ENCODE measurements around the gene GRM8. TPM values are rescaled to one million over a fixed set of nuclear protein-coding genes. Genes with fewer than 3 reads are reported as not detected.

The GRM8 gene
- total and polyA plus RNA-seq, 10 of the 15 experiments (the other 5 are each of a cell fraction or from before 2014, with no cell fraction given), result 0.33 to 7.1 (median 0.45) TPM; not detected in 2

DNA sequence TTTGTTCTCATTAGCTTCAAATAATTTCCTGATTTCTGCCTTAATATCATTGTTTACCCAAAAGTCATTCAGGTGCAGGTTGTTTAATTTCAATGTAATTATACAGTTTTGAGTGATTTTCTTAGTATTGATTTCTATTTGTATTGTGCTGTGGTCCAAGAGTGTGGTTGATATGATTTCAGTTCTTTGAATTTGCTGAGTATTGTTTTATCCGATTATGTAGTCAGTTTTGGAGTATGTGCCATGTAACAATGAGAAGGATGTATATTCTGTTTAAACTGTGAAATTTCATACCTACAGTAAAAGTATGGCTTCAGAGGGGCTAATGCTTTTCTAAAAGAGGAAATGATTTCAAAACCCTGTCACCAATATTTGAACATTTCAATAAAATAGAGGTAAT lies 17.4 kb upstream of the GRM8 start:
- no peak for DNase-seq (ENCODE audit: low read depth, low spot score)
- Histone ChIP-seq H3K9me3 (replicated peaks; ENCODE audit: control insufficient read depth, insufficient read depth, low read length) (no peaks in the 10 kb centered on the region), H3K27ac (ENCODE audit: control insufficient read depth, insufficient read depth) (no peak overlapping the region), H3K9ac (ENCODE audit: control insufficient read depth, insufficient read depth, low read length) (no peak overlapping the region), H2AFZ (ENCODE audit: control insufficient read depth, low read depth, low read length) (no peak overlapping the region), H3K79me2 (ENCODE audit: control insufficient read depth, insufficient read depth, low read length) (no peaks in the 10 kb centered on the region), H3K4me2 (ENCODE audit: control insufficient read depth, insufficient read depth) (no peak overlapping the region), H3K36me3 (ENCODE audit: control insufficient read depth in 2 of 2, insufficient read depth in 2 of 2, low read length in 1 of 2) (no peaks in the 10 kb centered on the region), H3K27me3 (replicated peaks in 1 of 2; ENCODE audit: control insufficient read depth in 2 of 2, insufficient read depth in 2 of 2, low read length in 1 of 2) (no peaks in the 10 kb centered on the region), H4K20me1 (ENCODE audit: control insufficient read depth, insufficient read depth) (no peaks in the 10 kb centered on the region), H3K4me3 (no peak overlapping the region), H3K4me1 (ENCODE audit: control insufficient read depth, insufficient read depth, low read length) (no peaks in the 10 kb centered on the region)
- no peak for FAIRE-seq
- intact Hi-C loops (cut with micrococcal nuclease; ENCODE audit: unreplicated experiment) (no loop called here), in situ Hi-C loops (cut with MboI) (no loop called here)
- ChIA-PET RAD21 (ENCODE audit: unreplicated experiment) (no interaction called here), POLR2A (no interaction called here), SMC1A (ENCODE audit: uncharacterized antibody, unreplicated experiment) (interaction anchor here (0.7 kb wide), 1 partner anchor 1021 kb away, joined by 3 read pairs; no protein-coding TSS in a partner anchor), CTCF (interaction anchor here (1.0 kb wide), 1 partner anchor 8 kb away, joined by 3 read pairs; no protein-coding TSS in a partner anchor)
- ATAC-seq, result no peak
- no TSS peak for BruUV-seq (replicated peaks)
- WGBS (ENCODE audit: insufficient coverage, insufficient replicate concordance, low lambda C conversion rate, missing lambda C conversion rate), result 87% methylated on average over 1 of the region's 1 CpG
- no peak for TF ChIP-seq EZH2 (IDR thresholded peaks at IDR 0.05; ENCODE audit: borderline replicate concordance, control insufficient read depth, low read depth, low read length)
- TF ChIP-seq, protein P1, sequence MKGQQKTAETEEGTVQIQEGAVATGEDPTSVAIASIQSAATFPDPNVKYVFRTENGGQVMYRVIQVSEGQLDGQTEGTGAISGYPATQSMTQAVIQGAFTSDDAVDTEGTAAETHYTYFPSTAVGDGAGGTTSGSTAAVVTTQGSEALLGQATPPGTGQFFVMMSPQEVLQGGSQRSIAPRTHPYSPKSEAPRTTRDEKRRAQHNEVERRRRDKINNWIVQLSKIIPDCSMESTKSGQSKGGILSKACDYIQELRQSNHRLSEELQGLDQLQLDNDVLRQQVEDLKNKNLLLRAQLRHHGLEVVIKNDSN (IDR thresholded peaks at IDR 0.05; ENCODE audit: borderline replicate concordance, extremely low read length, insufficient read depth, low read depth, low read length), result no peak

- no peaks in the 10 kb centered on the region for H3K4me1 ChIP-seq (ENCODE audit: control insufficient read depth, insufficient read depth, low read length)
- H3K9ac ChIP-seq (ENCODE audit: control insufficient read depth, insufficient read depth, low read length), result no peak overlapping the region
- RAD21 ChIA-PET (ENCODE audit: unreplicated experiment), result no interaction called here
- no peak overlapping the region for H3K4me2 ChIP-seq (ENCODE audit: control insufficient read depth, insufficient read depth)
- in situ Hi-C loops (cut with MboI), result no loop called here
- no peaks in the 10 kb centered on the region for H4K20me1 ChIP-seq (ENCODE audit: control insufficient read depth, insufficient read depth)
- H2AFZ ChIP-seq (ENCODE audit: control insufficient read depth, low read depth, low read length), result no peak overlapping the region
- TF ChIP-seq SRF (IDR thresholded peaks at IDR 0.05; ENCODE audit: low read depth in 2 of 2, low read length in 2 of 2), result no peak
- TF ChIP-seq, protein P2, sequence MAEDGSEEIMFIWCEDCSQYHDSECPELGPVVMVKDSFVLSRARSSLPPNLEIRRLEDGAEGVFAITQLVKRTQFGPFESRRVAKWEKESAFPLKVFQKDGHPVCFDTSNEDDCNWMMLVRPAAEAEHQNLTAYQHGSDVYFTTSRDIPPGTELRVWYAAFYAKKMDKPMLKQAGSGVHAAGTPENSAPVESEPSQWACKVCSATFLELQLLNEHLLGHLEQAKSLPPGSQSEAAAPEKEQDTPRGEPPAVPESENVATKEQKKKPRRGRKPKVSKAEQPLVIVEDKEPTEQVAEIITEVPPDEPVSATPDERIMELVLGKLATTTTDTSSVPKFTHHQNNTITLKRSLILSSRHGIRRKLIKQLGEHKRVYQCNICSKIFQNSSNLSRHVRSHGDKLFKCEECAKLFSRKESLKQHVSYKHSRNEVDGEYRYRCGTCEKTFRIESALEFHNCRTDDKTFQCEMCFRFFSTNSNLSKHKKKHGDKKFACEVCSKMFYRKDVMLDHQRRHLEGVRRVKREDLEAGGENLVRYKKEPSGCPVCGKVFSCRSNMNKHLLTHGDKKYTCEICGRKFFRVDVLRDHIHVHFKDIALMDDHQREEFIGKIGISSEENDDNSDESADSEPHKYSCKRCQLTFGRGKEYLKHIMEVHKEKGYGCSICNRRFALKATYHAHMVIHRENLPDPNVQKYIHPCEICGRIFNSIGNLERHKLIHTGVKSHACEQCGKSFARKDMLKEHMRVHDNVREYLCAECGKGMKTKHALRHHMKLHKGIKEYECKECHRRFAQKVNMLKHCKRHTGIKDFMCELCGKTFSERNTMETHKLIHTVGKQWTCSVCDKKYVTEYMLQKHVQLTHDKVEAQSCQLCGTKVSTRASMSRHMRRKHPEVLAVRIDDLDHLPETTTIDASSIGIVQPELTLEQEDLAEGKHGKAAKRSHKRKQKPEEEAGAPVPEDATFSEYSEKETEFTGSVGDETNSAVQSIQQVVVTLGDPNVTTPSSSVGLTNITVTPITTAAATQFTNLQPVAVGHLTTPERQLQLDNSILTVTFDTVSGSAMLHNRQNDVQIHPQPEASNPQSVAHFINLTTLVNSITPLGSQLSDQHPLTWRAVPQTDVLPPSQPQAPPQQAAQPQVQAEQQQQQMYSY (CRISPR knock-in tag; IDR thresholded peaks at IDR 0.05), result no peak
- TF ChIP-seq ZNF622 (IDR thresholded peaks at IDR 0.05), result no peak
- TF ChIP-seq CBFB (IDR thresholded peaks at IDR 0.05; ENCODE audit: low read depth), result no peak
- TF ChIP-seq RELA (IDR thresholded peaks at IDR 0.05; ENCODE audit: borderline replicate concordance, partially characterized antibody), result no peak
- TF ChIP-seq CEBPB (IDR thresholded peaks at IDR 0.05; ENCODE audit: borderline replicate concordance in 1 of 2, low read depth in 2 of 2, low read length in 2 of 2), result no peak
- TF ChIP-seq SP1 (IDR thresholded peaks at IDR 0.05; ENCODE audit: low read depth, low read length), result no peak
- WGBS (ENCODE audit: insufficient coverage, insufficient replicate concordance, low lambda C conversion rate, missing lambda C conversion rate), result 0% methylated on average over 1 of the region's 1 CpG
- no TSS peak for BruUV-seq (replicated peaks)
- no peaks in the 10 kb centered on the region for H3K79me2 ChIP-seq (ENCODE audit: control insufficient read depth, insufficient read depth, low read length)
- H3K36me3 ChIP-seq (ENCODE audit: control insufficient read depth in 2 of 2, insufficient read depth in 2 of 2, low read length in 1 of 2), result no peaks in the 10 kb centered on the region
- H3K27ac ChIP-seq (ENCODE audit: control insufficient read depth, insufficient read depth), result no peak overlapping the region
- H3K27me3 ChIP-seq (replicated peaks in 1 of 2; ENCODE audit: control insufficient read depth in 2 of 2, insufficient read depth in 2 of 2, low read length in 1 of 2), result peaks cover 0 to 2% of the 10 kb centered on the region in 2 experiments; a peak in 2 of 4 replicates
- CTCF ChIA-PET, result no interaction called here
- no peak for ATAC-seq
- no peaks in the 10 kb centered on the region for H3K9me3 ChIP-seq (replicated peaks; ENCODE audit: control insufficient read depth, insufficient read depth, low read length)
- POLR2A ChIA-PET, result no interaction called here
- intact Hi-C loops (cut with micrococcal nuclease; ENCODE audit: unreplicated experiment), result no loop called here
- H3K4me3 ChIP-seq, result no peak overlapping the region
- SMC1A ChIA-PET (ENCODE audit: uncharacterized antibody, unreplicated experiment), result no interaction called here
- DNase-seq (ENCODE audit: low read depth, low spot score), result no peak
- no peak for FAIRE-seq
Observed at GRCh38 chr7:127266047-127266446, 13.3 kb upstream of the GRM8 start.

All from GM12878 (cell line).